Natural killer cell treated with Interleukin-12 subunit alpha and Interleukin-12 subunit beta and Interleukin-15 and Interleukin-18, amount 100 ng/mL, for 72 hours (primary cell): ENCODE measurements around the gene WNT10A. TPM values are rescaled to one million over a fixed set of nuclear protein-coding genes. Genes with fewer than 3 reads are reported as not detected.
"Not testable (repeated sequence)": the region's sequence is repeated elsewhere in the genome, so short reads cannot be mapped to it uniquely, and the experiment has no call there.

ENCODE experiments used
- ATAC-seq, 2 donors: fragments of 150-1000 bp; cut with Tn5 transposase in 1 of 2; sonication (Bioruptor Pico), chemical (Tn5 transposase) in 1 of 2; 2 replicates each; pipeline ENCODE4 v1.10.0; 2021
- DNase-seq: peaks from one replicate; pipeline ENCODE4 v3.0.0; 2022; ENCODE audit warnings: low spot score
- H3K27ac Mint-ChIP-seq, 2 donors: 1 replicate in 1 of 2; 2 replicates in 1 of 2; pipeline ENCODE4 v1.8.0; 2022; ENCODE audit warnings: mixed read lengths in 2 of 2, mild to moderate bottlenecking in 1 of 2, moderate library complexity in 1 of 2
- H3K27me3 Mint-ChIP-seq, 2 donors: 1 replicate in 1 of 2; 2 replicates in 1 of 2; pipeline ENCODE4 v1.8.0; 2022; ENCODE audit warnings: mixed read lengths in 2 of 2
- H3K36me3 Mint-ChIP-seq: one replicate; pipeline ENCODE4 v1.8.0; 2022; ENCODE audit warnings: mixed read lengths
- H3K4me1 Mint-ChIP-seq, 2 donors: 1 replicate in 1 of 2; 2 replicates in 1 of 2; pipeline ENCODE4 v1.8.0; 2022; ENCODE audit warnings: low read depth in 2 of 2, mixed read lengths in 2 of 2, mild to moderate bottlenecking in 1 of 2
- H3K4me3 Mint-ChIP-seq: one replicate; pipeline ENCODE4 v1.8.0; 2022; ENCODE audit warnings: mixed read lengths
- H3K9me3 Mint-ChIP-seq: 2 replicates; pipeline ENCODE4 v1.8.0; 2022; ENCODE audit warnings: mixed read lengths
- total RNA-seq, 2 donors: library from RNA; stranded (reverse); gene quantifications; one replicate each; pipeline ENCODE4 v1.2.3, GENCODE V29; 2022

The WNT10A gene
- total RNA-seq = not detected

GRCh38 chr2:218880102-218880858 is at the start of gene WNT10A:
Gene WNT10A, plus strand, starts transcription at chr2:218880852. Its CDS starts 144 bp downstream, at chr2:218880996.
- ATAC-seq = peak; percentile 28 to 38
- no peak for DNase-seq
- Mint-ChIP-seq H3K4me3 (peak within 1 kb of the TSS; percentile 32), H3K36me3 (no peaks in the 10 kb centered on the region), H3K4me1 (peaks cover 4 to 17% of the 10 kb centered on the region in 2 donors), H3K27me3 (peaks cover 48 to 62% of the 10 kb centered on the region in 2 donors), H3K27ac (no peak within 1 kb of the TSS), H3K9me3 (no peaks in the 10 kb centered on the region)

GRCh38 chr2:218831378-218831990 is 49.2 kb upstream of the WNT10A start, which contains the start of gene PRKAG3:
Gene PRKAG3, minus strand, starts transcription at chr2:218831803.
- no peak within 1 kb of the TSS for H3K4me3 Mint-ChIP-seq
- no peaks in the 10 kb centered on the region for H3K36me3 Mint-ChIP-seq
- H3K27ac Mint-ChIP-seq = no peak within 1 kb of the TSS
- H3K9me3 Mint-ChIP-seq = no peaks in the 10 kb centered on the region
- H3K27me3 Mint-ChIP-seq = peaks cover 23 to 36% of the 10 kb centered on the region in 2 donors
- ATAC-seq (no peak), DNase-seq (no peak)
- H3K4me1 Mint-ChIP-seq = no peaks in the 10 kb centered on the region

GRCh38 chr2:218832081-218832480 is 48.6 kb upstream of the WNT10A start:
- Mint-ChIP-seq H3K36me3 (no peaks in the 10 kb centered on the region), H3K4me3 (no peak overlapping the region), H3K9me3 (no peaks in the 10 kb centered on the region), H3K27me3 (peaks cover 23 to 37% of the 10 kb centered on the region in 2 donors), H3K4me1 (no peaks in the 10 kb centered on the region), H3K27ac (no peak overlapping the region)
- DNase-seq = no peak
- ATAC-seq = no peak

- Mint-ChIP-seq H3K9me3 (no peaks in the 10 kb centered on the region), H3K27ac (no peak overlapping the region), H3K4me3 (no peak overlapping the region), H3K36me3 (no peaks in the 10 kb centered on the region), H3K4me1 (no peaks in the 10 kb centered on the region), H3K27me3 (peaks cover 27 to 41% of the 10 kb centered on the region in 2 donors)
- no peak for DNase-seq
- ATAC-seq = no peak
These were observed 48.1 kb upstream of the WNT10A start for GRCh38 chr2:218832520-218832919.

- DNase-seq (no peak), ATAC-seq (no peak)
- H3K27ac Mint-ChIP-seq = no peak overlapping the region
- no peak overlapping the region for H3K4me3 Mint-ChIP-seq
- peaks cover 32 to 47% of the 10 kb centered on the region in 2 donors for H3K27me3 Mint-ChIP-seq
- no peaks in the 10 kb centered on the region for H3K9me3 Mint-ChIP-seq
- H3K4me1 Mint-ChIP-seq = no peaks in the 10 kb centered on the region
- H3K36me3 Mint-ChIP-seq = no peaks in the 10 kb centered on the region
These were observed 47.5 kb upstream of the WNT10A start for GRCh38 chr2:218833023-218833609.

- Mint-ChIP-seq H3K36me3 (no peaks in the 10 kb centered on the region), H3K27ac (no peak overlapping the region), H3K9me3 (no peaks in the 10 kb centered on the region), H3K4me3 (no peak overlapping the region), H3K27me3 (peaks cover 39 to 60% of the 10 kb centered on the region in 2 donors), H3K4me1 (no peaks in the 10 kb centered on the region)
- no peak for ATAC-seq
- DNase-seq = no peak
These were observed 46.0 kb upstream of the WNT10A start for GRCh38 chr2:218834685-218835084.

GRCh38 chr2:218837495-218837894 is 43.2 kb upstream of the WNT10A start:
- DNase-seq (no peak), ATAC-seq (no peak)
- Mint-ChIP-seq H3K9me3 (no peaks in the 10 kb centered on the region), H3K36me3 (no peaks in the 10 kb centered on the region), H3K4me3 (no peak overlapping the region), H3K4me1 (no peaks in the 10 kb centered on the region), H3K27ac (no peak overlapping the region), H3K27me3 (peaks cover 38 to 55% of the 10 kb centered on the region in 2 donors)

GRCh38 chr2:218839430-218839829 is 41.2 kb upstream of the WNT10A start:
- Mint-ChIP-seq H3K36me3 (no peaks in the 10 kb centered on the region), H3K27ac (no peak overlapping the region), H3K9me3 (peaks cover 3% of the 10 kb centered on the region), H3K4me1 (no peaks in the 10 kb centered on the region), H3K4me3 (no peak overlapping the region), H3K27me3 (peaks cover 33 to 50% of the 10 kb centered on the region in 2 donors)
- no peak for ATAC-seq
- no peak for DNase-seq

- DNase-seq (no peak), ATAC-seq (no peak)
- Mint-ChIP-seq H3K4me1 (no peaks in the 10 kb centered on the region), H3K4me3 (no peak overlapping the region), H3K9me3 (peaks cover 4% of the 10 kb centered on the region), H3K27me3 (peaks cover 34 to 50% of the 10 kb centered on the region in 2 donors), H3K36me3 (no peaks in the 10 kb centered on the region), H3K27ac (no peak overlapping the region)
These were observed 40.8 kb upstream of the WNT10A start for GRCh38 chr2:218839888-218840287.

- ATAC-seq, H3K9me3 Mint-ChIP-seq: not testable (repeated sequence)
These were observed 36.3 kb upstream of the WNT10A start for GRCh38 chr2:218844334-218844733.

GRCh38 chr2:218846963-218847362 is 33.7 kb upstream of the WNT10A start:
- not testable (repeated sequence) for H3K9me3 Mint-ChIP-seq, ATAC-seq

More at GRCh38 chr2:218844334-218844733, 36.3 kb upstream of the WNT10A start:
- H3K4me1 Mint-ChIP-seq, H3K36me3 Mint-ChIP-seq, DNase-seq, H3K27ac Mint-ChIP-seq, H3K4me3 Mint-ChIP-seq: not testable (repeated sequence)
- H3K27me3 Mint-ChIP-seq = peaks cover 19 to 25% of the 10 kb centered on the region in 2 donors

GRCh38 chr2:218849721-218850120 is 30.9 kb upstream of the WNT10A start:
- peaks cover 3 to 8% of the 10 kb centered on the region in 2 donors for H3K4me1 Mint-ChIP-seq
- peaks cover 22 to 28% of the 10 kb centered on the region in 2 donors for H3K27me3 Mint-ChIP-seq
- no peak overlapping the region for H3K4me3 Mint-ChIP-seq
- no peak for ATAC-seq
- no peaks in the 10 kb centered on the region for H3K36me3 Mint-ChIP-seq
- DNase-seq = no peak
- no peak overlapping the region for H3K27ac Mint-ChIP-seq
- no peaks in the 10 kb centered on the region for H3K9me3 Mint-ChIP-seq

More at GRCh38 chr2:218846963-218847362, 33.7 kb upstream of the WNT10A start:
- not testable (repeated sequence) for H3K4me3 Mint-ChIP-seq, H3K27ac Mint-ChIP-seq, H3K4me1 Mint-ChIP-seq, DNase-seq, H3K36me3 Mint-ChIP-seq
- peaks cover 13 to 17% of the 10 kb centered on the region in 2 donors for H3K27me3 Mint-ChIP-seq

- Mint-ChIP-seq H3K36me3 (no peaks in the 10 kb centered on the region), H3K9me3 (no peaks in the 10 kb centered on the region), H3K27ac (no peak overlapping the region), H3K4me1 (peaks cover 3 to 8% of the 10 kb centered on the region in 2 donors), H3K27me3 (peaks cover 33 to 36% of the 10 kb centered on the region in 2 donors), H3K4me3 (no peak overlapping the region)
- no peak for DNase-seq
- ATAC-seq = no peak
These were observed 29.9 kb upstream of the WNT10A start for GRCh38 chr2:218850796-218851195.

GRCh38 chr2:218851286-218851685 is 29.4 kb upstream of the WNT10A start:
- Mint-ChIP-seq H3K27ac (no peak overlapping the region), H3K36me3 (no peaks in the 10 kb centered on the region), H3K27me3 (peaks cover 38 to 41% of the 10 kb centered on the region in 2 donors), H3K9me3 (no peaks in the 10 kb centered on the region), H3K4me3 (no peak overlapping the region), H3K4me1 (peaks cover 6 to 8% of the 10 kb centered on the region in 2 donors)
- no peak for DNase-seq
- no peak for ATAC-seq
